Measurements from ENCODE around the gene SLC45A2. TPM values are rescaled to one million over a fixed set of nuclear protein-coding genes. Genes with fewer than 3 reads are reported as not detected.

Gene SLC45A2
- total and polyA plus RNA-seq, 10 donors = 0.07 to 0.74 TPM; not detected in 8

DNA sequence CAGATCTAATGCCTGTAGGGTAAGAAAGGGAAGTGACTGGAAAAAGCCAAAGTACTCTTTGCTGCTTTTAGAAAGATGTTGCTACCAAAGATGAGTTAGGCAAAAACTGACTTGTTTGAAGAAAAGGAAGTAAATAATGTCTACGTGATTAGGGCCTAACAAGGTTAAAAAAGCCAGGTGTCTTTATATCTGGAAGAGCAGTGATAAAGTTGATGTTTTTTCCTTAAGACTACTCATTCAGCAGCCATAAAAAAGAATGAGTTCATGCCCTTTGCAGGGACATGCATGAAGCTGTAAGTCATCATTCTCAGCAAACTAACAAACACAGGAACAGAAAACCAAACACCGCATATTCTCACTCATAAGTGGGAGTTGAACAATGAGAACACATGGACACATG, 36.8 kb upstream of the SLC45A2 start:
- no peak for DNase-seq
- Histone ChIP-seq H3K4me1 (peaks cover 0 to 9% (median 0%) of the 10 kb centered on the region in 6 donors), H3K27me3 (replicated peaks in 1 of 7) (no peaks in the 10 kb centered on the region), H3K36me3 (peaks cover 0 to 56% (median 1%) of the 10 kb centered on the region in 6 donors), H3K4me3 (no peak overlapping the region), H3K27ac (no peak overlapping the region), H3K9me3 (no peaks in the 10 kb centered on the region)
- TF ChIP-seq, protein P1, sequence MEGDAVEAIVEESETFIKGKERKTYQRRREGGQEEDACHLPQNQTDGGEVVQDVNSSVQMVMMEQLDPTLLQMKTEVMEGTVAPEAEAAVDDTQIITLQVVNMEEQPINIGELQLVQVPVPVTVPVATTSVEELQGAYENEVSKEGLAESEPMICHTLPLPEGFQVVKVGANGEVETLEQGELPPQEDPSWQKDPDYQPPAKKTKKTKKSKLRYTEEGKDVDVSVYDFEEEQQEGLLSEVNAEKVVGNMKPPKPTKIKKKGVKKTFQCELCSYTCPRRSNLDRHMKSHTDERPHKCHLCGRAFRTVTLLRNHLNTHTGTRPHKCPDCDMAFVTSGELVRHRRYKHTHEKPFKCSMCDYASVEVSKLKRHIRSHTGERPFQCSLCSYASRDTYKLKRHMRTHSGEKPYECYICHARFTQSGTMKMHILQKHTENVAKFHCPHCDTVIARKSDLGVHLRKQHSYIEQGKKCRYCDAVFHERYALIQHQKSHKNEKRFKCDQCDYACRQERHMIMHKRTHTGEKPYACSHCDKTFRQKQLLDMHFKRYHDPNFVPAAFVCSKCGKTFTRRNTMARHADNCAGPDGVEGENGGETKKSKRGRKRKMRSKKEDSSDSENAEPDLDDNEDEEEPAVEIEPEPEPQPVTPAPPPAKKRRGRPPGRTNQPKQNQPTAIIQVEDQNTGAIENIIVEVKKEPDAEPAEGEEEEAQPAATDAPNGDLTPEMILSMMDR (IDR thresholded peaks at IDR 0.05 in 8 of 11, conservative IDR thresholded peaks at IDR 0.05 in 3 of 11) = no peak
- no peak for TF ChIP-seq POLR2A (IDR thresholded peaks at IDR 0.05)
- no peak for TF ChIP-seq POLR2AphosphoS5 (IDR thresholded peaks at IDR 0.05)
- intact Hi-C loops (cut with DNase I; ENCODE audit: low total_unique reads) = no loop called here
- 69 to 81% (median 76%) methylated on average over 2 of the region's 2 CpGs for WGBS, 5 donors

GRCh38 chr5:34020726-34021125, 36.2 kb upstream of the SLC45A2 start:
- no peak overlapping the region for H3K4me3 ChIP-seq
- WGBS, 5 donors = 97 to 100% (median 100%) methylated on average over 1 of the region's 1 CpG
- TF ChIP-seq POLR2AphosphoS5 (IDR thresholded peaks at IDR 0.05) (no peak), POLR2A (IDR thresholded peaks at IDR 0.05) (no peak)
- TF ChIP-seq, protein P1 (IDR thresholded peaks at IDR 0.05 in 8 of 11, conservative IDR thresholded peaks at IDR 0.05 in 3 of 11) = no peak
- H3K27me3 ChIP-seq (replicated peaks in 1 of 7) = no peaks in the 10 kb centered on the region
- peaks cover 0 to 9% (median 0%) of the 10 kb centered on the region in 6 donors for H3K4me1 ChIP-seq
- intact Hi-C loops (cut with DNase I; ENCODE audit: low total_unique reads) = no loop called here
- no peak overlapping the region for H3K27ac ChIP-seq
- peaks cover 0 to 52% (median 1%) of the 10 kb centered on the region in 6 donors for H3K36me3 ChIP-seq
- DNase-seq = no peak
- no peaks in the 10 kb centered on the region for H3K9me3 ChIP-seq

DNA sequence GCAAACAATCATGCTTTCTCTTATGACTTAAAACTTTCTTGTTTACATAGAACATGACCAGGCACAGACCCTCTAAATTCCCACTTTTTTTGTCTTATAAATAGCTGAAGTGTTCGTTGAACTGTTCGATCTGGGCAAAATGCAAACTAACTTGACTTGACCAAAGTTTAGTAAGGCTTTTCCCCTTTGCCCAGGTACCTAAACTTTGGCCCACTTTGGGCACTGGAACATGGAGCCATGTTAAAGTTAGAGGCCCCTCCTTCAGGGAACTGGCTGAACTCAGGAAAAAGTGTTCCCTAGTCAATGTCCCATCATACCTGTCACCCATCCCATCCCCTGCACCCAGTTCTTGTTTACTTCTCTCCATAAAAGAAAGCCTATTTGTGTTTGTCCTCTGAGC, 32.8 kb upstream of the SLC45A2 start:
- no peak for TF ChIP-seq POLR2A (IDR thresholded peaks at IDR 0.05)
- TF ChIP-seq, protein P1 (IDR thresholded peaks at IDR 0.05 in 8 of 11, conservative IDR thresholded peaks at IDR 0.05 in 3 of 11) = no peak
- intact Hi-C loops (cut with DNase I; ENCODE audit: low total_unique reads) = no loop called here
- Histone ChIP-seq H3K4me1 (peaks cover 0 to 6% (median 0%) of the 10 kb centered on the region in 6 donors), H3K4me3 (no peak overlapping the region), H3K9me3 (no peaks in the 10 kb centered on the region), H3K27ac (no peak overlapping the region), H3K27me3 (replicated peaks in 1 of 7) (no peaks in the 10 kb centered on the region), H3K36me3 (peaks cover 0 to 27% (median 0%) of the 10 kb centered on the region in 6 donors)
- 86 to 99% (median 97%) methylated on average over 2 of the region's 2 CpGs for WGBS, 5 donors
- DNase-seq = no peak

- TF ChIP-seq, protein P1 (IDR thresholded peaks at IDR 0.05 in 8 of 11, conservative IDR thresholded peaks at IDR 0.05 in 3 of 11) = no peak
- no peak for TF ChIP-seq POLR2AphosphoS5 (IDR thresholded peaks at IDR 0.05)
- no peak for TF ChIP-seq POLR2A (IDR thresholded peaks at IDR 0.05)
- Histone ChIP-seq H3K27ac (no peak overlapping the region), H3K27me3 (replicated peaks in 1 of 7) (no peaks in the 10 kb centered on the region), H3K4me1 (peaks cover 0 to under 1% (median 0%) of the 10 kb centered on the region in 6 donors), H3K36me3 (peaks cover 0 to 27% (median 0%) of the 10 kb centered on the region in 6 donors), H3K4me3 (no peak overlapping the region), H3K9me3 (no peaks in the 10 kb centered on the region)
- intact Hi-C loops (cut with DNase I; ENCODE audit: low total_unique reads) = no loop called here
- no peak for DNase-seq
- 86 to 97% (median 96%) methylated on average over 2 of the region's 2 CpGs for WGBS, 5 donors
These were observed 32.3 kb upstream of the SLC45A2 start for GRCh38 chr5:34016750-34017149.
